IPS DF 4.7 (cell line): ENCODE data around the gene TMEM131L.
"Not testable (repeated sequence)": the region's sequence is repeated elsewhere in the genome, so short reads cannot be mapped to it uniquely, and the experiment has no call there.

Experiments
- DNase-seq: peaks from one replicate; pipeline ENCODE4 v3.0.0-alpha.2; 2013; ENCODE audit warnings: low spot score; ENCODE audit errors: extremely low read depth

The TMEM131L gene

DNA sequence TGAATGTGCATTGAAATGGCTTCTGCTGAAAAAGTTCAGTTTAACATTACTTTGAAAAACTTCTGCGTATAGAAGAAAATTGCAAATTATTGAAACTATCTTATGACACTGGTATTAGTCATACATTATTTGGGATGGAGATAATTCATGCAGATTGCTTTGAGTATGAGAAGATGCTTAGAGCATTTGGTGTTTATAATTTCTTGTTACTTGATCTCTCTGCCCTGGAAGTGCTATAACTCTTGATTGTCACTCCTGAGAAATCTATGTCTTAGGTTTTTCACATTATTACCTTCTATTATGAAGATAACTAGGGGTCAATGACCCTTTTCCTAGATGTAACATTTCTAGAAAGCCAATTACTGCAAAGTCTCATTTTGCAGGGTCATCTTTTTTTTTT, 36.4 kb downstream of the TMEM131L start:
- DNase-seq, result no peak

DNA sequence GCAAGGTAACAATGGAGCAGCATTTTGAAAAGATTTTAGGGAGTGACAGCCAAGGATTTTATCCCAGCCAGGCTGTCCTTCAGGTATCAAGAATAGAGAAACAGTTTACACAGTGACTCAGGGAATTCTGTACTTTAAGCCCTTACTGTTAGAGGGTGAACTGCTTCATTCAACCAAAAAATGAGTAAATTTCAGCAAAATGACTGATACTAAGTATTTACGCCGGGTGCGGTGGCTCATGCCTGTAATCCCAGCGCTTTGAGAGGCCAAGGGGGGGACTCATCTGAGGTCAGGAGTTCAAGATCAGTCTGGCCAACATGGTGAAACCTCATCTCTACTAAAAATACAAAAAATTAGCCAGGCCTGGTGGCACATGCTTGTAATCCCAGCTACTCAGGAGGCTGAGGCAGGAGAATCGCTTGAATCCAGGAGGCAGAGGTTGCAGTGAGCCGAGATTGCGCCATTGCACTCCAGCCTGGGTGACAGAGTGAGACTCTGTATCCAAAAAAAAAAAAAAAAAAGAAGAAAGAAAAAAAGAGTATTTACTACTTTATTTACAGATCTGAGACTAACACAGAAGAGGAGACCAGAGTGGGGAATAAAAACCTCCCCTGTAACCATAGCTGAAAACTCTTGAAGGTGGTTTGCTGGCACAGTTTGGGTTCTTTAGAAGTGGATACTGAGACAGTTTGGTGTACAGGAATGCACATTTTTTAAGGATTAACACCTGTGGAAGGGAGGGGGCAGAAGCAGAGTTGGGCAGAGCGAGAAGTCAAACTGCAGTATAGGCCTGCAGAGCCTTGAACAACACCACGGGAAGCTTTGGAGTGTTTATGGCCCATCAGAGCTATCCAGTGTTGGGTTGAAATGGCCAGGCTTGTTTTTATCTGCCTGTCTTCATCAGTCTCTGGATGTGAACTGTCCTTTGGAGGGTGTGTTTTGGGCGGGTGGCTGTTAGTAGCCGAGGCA, 40.5 kb downstream of the TMEM131L start:
- no peak for DNase-seq

DNA sequence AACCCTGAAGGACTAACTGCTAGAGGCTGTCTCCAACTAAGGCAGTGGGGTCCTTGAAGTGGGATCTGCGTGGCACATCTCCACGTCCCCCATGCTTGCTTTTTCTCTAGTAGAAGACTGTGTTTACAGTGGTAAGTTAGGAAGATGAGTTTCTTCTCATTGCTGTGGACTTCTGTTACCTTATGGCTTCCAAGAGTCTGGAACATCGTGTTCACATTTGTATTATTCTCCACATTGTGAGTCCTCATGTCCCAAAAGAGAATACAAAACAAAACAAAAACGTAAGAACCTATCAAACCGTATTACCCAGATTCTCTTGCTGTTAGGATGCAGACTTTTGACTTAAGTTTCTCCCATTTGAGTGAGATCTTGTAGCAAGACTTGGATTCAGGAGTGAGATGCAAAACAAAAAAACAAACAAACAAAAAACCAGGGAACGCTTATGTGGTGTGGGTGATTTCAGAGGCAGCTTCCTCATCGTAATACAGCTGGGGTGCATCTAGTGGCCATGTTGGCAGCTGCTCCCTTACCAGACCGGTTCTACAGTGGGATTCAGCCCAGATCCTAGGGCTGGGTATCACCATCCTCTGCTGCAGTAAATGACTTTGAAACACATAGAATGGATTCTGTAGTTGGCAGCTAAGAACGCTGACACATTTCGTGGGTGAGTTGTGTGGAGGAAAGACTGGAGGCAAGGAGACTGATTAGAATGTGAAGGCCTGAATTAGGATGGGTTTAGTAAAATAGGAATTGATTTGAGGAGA, 41.3 kb downstream of the TMEM131L start:
- no peak for DNase-seq

DNA sequence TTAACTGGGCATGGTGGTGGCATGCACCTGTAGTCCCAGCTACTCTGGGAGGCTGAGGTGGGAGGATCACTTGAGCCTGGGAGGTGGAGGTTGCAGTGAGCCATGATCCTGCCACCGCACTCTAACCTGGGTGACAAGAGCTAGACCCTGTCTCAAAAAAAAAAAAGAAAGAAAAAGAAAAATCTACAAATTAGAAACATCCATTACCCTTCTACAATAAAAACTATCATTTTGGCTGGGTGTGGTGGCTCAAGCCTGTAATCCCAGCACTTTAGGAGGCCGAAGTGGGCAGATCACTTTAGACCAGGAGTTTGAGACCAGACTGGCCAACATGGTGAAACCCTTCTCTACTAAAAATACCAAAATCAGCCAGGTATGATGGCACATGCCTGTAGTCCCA, 43.1 kb downstream of the TMEM131L start:
- not testable (repeated sequence) for DNase-seq

DNA sequence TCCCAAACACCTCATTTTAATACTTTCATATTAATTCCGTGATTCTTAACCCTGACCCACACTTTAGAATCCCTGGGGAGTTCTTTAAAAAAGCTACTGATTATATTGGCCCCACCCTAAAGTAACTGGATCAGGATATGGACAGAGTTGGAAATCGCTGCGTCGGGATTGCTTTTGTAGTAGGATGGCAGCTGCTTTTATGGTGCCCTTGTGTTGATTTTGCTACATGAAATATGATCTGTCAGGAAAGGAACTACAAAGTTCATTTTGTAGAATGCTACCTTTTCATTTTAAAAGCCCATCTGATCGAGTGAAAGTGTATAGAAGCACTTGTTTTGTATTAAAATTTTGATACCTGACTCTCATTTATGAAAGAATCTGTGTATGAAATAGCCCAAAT, 43.6 kb downstream of the TMEM131L start:
- DNase-seq, result no peak

DNA sequence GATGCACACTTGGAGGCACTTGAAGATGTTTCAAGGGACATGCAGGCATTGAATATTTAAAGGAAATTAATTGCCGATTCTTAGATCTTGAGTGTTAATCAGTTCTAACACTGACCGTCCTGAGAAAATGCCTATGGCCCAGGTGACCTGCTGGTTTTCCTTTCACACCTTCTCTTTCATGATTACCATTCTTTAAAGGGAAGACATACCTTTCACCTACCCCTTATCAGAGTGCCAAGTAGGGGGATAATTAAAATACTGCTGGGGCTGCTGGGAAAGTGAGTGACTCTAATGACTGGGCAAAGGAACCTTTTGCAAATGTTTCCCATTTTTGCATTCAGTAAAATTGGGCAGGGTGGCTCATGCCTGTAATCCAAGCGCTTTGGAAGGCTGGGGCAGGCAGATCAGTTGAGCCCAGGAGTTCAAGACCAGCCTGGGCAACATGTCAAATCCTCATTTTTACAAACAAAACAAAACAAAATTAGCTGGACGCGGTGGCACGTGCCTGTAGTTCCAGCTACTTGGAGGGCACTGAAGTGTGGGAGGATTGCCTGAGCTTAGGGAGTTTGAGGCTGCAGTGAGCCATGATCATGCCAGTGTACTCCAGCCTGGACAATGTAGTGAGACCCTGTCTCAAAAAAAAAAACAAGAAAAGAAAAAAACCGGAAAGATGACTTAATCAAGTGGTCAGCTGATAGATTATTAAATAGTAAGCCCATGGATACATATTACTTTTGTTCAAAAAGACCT, 44.3 kb downstream of the TMEM131L start:
- DNase-seq, result no peak

DNA sequence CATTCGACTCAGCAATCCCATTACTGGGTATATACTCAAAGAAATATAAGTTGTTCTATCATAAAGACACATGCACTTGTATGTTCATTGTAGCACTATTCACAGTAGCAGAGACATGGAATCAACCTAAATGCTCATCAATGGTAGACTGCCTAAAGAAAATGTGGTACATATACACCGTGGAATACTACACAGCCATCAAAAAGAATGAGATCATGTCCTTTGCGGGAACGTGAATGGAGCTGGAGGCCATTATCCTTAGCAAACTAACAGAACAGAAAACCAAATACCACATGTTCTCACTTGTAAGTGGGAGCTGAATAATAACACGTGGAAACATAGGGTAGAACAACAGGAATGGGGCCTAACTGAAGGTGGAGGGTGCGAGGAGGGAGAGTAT, 44.9 kb downstream of the TMEM131L start:
- DNase-seq, result no peak

DNA sequence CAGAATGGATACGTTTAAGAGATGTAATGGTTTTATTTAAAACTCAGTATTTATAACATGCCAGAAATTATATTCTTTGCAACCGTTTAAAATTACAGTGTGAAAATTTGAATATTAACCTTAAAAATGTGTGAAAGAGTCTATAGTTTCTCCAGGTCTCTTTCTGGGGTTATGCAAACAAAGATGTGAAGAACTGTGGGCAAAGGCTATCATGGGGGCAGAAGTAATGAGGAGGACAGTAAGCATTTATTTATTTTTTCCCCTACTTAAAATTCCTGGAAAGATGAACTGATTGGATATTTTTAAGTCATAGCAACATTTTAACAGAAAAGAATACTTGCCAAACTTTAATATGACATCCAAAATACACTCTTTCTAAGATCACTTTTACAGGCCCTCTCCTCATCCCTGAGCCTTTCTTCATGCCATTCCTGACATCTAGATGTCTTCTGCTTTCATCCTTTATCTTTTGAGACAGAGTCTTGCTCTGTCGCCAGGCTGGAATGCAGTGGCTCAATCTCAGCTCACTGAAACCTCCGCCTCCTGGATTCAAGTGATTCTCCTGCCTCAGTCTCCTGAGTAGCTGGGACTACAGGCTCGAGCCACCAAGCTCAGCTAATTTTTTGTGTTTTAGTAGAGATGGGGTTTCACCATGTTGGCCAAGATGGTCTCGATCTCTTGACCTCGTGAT, 46.1 kb downstream of the TMEM131L start:
- DNase-seq, result no peak

DNA sequence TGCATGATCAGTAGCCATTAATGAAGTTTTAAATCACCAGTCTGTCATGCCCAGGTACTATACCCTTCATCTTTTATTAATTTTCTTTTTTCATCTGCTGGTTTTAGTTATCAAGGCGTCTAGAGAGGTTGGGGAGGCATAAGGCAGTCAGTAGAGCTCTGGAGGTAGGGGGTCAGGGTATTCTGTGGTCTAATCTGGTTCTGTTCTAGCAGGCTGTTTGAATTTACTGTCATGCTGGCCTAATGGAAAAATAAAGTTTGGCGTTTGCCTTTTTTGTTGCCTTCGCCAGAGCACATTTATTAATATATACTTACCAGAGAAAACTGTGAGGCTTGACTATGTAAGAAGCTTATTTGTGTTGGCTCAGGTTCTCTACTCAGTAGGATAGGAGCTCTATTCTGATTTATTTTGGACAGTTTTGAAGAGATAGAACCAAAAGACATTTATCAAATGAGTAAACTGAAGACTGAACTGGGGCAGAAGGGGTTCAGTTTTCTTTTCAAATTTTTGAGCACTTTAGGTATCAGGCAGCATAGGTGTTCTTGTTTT, 46.9 kb downstream of the TMEM131L start:
- no peak for DNase-seq

DNA sequence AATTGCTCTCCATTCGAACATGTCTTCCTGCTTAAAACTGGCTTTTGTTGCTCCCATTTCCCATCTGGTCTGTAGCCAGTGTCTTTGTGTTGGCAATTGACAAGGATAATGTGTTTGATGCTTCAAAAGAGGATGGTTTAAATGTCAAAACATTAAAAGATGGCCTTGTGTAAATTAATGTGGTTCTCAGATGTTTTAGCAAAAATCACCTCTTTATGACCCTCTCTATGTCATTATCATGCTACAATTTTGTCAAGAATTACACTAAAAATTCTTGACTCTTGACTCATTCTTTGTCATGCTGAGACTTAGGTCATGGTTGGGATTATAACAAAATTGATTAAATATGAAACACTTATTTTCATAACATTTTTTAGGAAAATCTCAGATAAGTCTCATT, 47.4 kb downstream of the TMEM131L start:
- no peak for DNase-seq

DNA sequence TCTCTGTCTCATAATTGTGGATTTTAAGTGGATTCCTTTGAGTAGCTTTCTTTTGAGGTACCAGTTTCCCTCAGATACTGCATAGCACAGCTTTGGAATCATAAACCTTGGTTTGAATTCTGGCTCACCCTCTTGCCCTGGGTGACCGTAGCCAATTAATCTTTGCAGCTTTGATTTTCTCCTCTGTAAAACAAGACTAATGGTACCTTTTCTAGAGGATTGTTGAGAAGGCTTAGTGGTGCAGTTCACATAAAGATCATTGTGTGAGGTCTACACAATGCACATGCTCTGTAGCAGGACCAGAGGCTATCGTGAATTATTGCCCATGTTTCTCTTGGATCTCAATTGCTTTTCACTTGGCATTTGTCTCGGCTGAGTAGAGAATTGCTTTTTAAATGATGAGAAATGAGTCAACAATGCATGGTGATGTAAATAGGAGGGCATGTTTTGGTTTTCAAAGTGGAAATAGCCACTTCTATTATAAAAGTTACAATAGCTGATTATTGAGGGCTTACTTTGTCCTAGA, 47.9 kb downstream of the TMEM131L start:
- no peak for DNase-seq

DNA sequence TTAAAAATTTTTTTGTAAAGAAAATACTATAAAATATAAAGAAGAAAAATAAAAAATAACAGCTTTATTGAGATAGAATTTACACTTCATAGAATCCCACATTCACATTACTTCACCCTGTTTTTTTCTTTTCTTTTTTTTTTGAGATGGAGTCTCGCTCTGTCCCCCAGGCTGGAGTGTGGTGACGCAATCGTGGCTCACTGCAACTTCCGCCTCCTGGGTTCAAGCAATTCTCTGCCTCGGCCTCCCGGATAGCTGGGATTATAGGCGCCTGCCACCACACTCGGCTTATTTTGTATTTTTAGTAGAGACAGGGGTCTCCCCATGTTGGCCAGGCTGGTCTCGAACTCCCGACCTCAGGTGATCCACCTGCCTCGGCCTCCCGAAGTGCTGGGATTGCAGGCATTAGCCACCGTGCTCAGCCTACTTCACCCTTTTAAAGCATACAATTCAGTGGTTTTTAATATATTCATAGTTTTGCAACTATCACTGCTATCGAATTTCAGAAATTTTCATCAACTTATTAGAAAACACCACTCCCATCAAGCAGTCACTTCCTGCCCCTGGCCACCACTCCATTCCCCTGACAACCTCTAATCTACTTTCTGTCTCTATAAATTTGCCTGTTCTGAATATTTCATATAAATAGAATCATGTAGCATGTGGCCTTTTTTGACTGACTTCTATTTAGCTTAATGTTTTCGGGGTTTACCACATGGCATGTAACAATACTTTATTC, 48.7 kb downstream of the TMEM131L start:
- DNase-seq, result no peak

DNA sequence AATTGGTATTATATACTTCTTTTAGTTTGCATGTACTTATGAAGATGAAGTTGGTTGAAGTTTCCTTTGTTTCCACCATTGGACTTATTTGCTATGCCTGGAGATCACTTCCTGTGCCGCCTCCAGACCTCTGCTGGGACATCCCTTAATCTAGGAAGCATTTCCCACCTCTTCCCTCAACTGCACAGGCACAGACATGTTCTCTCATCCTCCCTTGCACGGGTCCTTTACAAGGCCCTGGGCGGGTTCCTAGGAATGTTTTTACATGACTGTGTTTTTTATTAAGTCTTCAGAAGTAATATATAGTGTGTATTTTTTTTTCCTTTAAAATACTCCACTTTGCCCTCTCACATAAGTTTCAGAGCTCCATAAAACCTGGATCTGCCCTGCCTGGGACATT, 51.0 kb downstream of the TMEM131L start:
- DNase-seq, result no peak

DNA sequence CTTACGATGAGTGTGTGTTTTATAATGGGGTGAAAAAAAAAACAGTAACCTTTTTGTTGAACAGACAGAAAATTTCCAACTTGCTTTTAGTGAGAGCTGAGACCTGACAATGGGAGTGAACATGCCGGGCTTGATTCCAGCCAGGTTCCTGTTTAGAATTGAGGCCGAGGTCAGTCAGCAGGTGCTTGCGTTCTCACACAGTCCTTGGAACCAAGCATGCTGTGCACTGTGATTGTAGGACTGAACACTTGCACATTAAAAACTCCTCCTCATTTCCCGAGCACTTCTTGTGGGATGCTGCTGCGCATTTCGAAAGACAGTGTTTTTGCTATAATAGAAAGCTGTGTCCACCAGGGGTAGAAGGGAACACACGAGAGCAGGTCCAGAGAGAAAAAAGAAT, 51.8 kb downstream of the TMEM131L start:
- DNase-seq, result no peak

DNA sequence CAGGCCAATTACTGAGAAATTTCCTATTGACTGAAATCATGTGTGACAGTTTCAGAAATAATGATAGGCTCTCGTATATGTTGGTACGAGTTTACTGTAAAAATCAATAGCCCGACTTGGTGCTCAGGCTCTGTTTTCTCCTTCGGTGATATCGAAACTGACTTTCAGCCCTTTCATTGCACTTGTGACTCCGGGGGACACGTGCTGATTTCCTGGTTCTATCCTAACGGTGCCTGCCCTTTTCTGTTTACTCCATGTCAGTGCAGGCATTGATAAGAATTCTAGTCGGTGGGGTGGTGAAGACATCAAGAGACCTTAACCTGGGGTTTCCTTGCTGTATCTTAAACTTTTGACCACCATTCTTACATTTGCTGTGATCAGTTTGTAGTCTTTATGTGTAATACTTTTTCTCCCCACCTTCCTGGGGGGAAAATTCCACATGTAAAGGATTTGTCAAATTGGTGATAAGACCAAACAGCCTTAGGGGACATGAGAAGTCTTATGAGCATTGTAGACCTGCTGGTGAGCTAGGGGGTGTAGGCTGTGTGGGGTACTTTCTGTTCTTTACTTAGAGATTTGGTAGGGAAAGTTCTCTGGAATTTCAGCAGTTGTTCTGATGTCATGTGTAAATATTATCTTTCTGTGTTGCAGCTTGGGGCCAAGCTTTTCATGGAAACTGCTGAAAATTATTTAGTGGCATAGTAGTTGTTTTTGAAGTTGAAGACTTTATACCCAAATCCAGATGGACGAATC, 52.7 kb downstream of the TMEM131L start:
- DNase-seq, result no peak

DNA sequence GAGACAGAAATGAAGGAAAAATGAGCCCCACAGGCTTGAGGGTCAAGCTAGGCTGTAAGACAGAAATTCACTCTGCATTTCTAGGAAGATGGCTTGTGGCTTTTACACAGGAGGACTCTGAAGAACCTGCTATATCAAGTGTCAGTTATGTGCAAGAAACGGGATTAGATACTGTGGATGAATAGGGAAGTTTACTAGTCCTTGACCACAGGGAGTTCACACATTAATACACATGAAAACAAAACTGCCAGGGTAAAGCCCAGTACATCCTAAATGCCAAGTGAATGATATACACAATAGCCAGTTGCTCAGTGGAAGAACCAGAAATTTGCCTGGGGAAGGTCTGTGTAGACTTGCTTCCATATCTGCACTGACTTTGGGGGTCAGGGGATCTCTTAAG, 53.5 kb downstream of the TMEM131L start:
- DNase-seq, result no peak

DNA sequence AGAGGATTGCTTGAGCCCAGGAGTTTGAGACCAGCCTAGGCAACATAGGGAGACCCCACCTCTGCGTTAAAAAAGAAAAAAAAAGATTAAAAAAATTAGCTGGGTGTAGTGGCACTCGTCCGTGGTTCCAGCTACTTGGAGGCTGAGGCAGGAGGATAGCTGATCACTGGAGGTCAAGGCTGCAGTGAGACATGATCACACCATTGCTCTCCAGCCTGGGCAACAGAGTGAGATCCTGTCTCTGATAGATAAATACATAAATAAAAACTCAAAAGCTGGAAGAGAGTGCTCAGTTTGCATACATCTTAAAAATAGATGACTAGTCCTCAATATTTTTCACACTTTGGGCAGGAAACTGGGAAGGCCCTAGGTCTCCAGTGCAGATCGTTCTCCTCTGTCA, 54.1 kb downstream of the TMEM131L start:
- DNase-seq, result no peak

DNA sequence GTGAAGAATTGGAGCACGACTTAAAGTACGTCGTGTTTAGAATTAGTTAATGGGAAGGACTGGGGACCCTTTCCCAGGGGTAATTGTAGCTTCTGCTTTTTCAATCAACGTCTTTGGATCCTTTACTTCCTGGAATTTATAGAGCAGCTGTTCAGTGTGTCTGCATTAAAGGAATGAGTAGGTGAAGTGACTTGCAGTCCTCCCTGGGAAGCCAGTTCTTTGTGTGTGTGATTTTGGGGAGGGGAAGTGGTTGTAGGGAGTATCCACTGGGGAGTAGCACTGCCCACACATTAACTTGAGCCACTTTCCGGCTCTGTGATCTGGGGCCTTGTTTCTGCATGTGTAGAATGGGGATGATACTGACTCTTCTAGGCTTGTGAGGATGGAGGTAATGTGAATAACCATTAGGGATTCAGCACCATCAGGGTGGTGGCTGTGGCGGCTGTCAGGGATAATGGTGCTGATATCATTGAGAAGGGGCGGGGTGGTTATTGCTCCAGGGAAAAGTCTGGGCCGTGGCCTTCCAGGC, 54.7 kb downstream of the TMEM131L start:
- DNase-seq, result no peak

DNA sequence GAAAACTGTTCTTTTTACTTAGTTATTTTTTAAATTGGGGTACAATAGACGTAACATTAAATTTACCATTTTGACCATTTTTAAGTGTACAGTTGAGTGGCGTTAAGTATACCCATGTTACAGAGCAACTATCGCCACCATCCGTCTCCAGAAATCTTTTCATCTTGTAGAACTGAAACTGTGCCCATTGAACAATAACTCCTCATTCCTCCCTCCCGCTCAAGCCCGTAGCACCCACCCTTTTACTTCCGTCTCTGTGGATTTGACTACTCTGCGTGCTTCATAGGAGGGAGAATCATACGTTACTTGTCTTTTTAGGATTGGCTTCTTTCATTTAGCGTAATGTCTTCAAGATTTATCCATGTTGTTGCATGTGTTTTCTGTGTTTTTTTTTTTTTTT, 55.3 kb downstream of the TMEM131L start:
- no peak for DNase-seq
